Measurements from ENCODE around the gene LMAN2L. TPM values are rescaled to one million over a fixed set of nuclear protein-coding genes. Genes with fewer than 3 reads are reported as not detected.
A peak's percentile ranks its signal among the peaks of the same experiment; 100 is the strongest.

Gene LMAN2L
- total RNA-seq, 1 donor: 12.2 TPM

- H3K4me3 ChIP-seq (ENCODE audit: low read depth, low read length): no peak overlapping the region
- peak; percentile 76 for DNase-seq (ENCODE audit: low read depth)
- TF ChIP-seq CTCF (IDR thresholded peaks at IDR 0.05; ENCODE audit: insufficient read depth, low read length): no peak
Measured at GRCh38 chr2:96734880-96735583, 4.8 kb downstream of the LMAN2L start.

GRCh38 chr2:96733931-96734330 lies 5.9 kb downstream of the LMAN2L start:
- no peak for TF ChIP-seq CTCF (IDR thresholded peaks at IDR 0.05; ENCODE audit: insufficient read depth, low read length)
- no peak for DNase-seq (ENCODE audit: low read depth)

GRCh38 chr2:96730212-96730611 lies 9.7 kb downstream of the LMAN2L start:
- H3K4me3 ChIP-seq (ENCODE audit: low read depth, low read length): no peak overlapping the region
- TF ChIP-seq CTCF (IDR thresholded peaks at IDR 0.05; ENCODE audit: insufficient read depth, low read length): no peak
- peak; percentile 60 for DNase-seq (ENCODE audit: low read depth)

More at GRCh38 chr2:96733931-96734330, 5.9 kb downstream of the LMAN2L start:
- no peak overlapping the region for H3K4me3 ChIP-seq (ENCODE audit: low read depth, low read length)

GRCh38 chr2:96729748-96730147 lies 10.1 kb downstream of the LMAN2L start:
- DNase-seq (ENCODE audit: low read depth): peak; percentile 24

GRCh38 chr2:96727431-96727830 lies 12.4 kb downstream of the LMAN2L start:
- peak; percentile 7 for DNase-seq (ENCODE audit: low read depth)
- no peak overlapping the region for H3K4me3 ChIP-seq (ENCODE audit: low read depth, low read length)
- no peak for TF ChIP-seq CTCF (IDR thresholded peaks at IDR 0.05; ENCODE audit: insufficient read depth, low read length)

More at GRCh38 chr2:96729748-96730147, 10.1 kb downstream of the LMAN2L start:
- no peak overlapping the region for H3K4me3 ChIP-seq (ENCODE audit: low read depth, low read length)
- no peak for TF ChIP-seq CTCF (IDR thresholded peaks at IDR 0.05; ENCODE audit: insufficient read depth, low read length)

GRCh38 chr2:96726131-96726530 lies 13.7 kb downstream of the LMAN2L start:
- no peak overlapping the region for H3K4me3 ChIP-seq (ENCODE audit: low read depth, low read length)
- TF ChIP-seq CTCF (IDR thresholded peaks at IDR 0.05; ENCODE audit: insufficient read depth, low read length): no peak
- DNase-seq (ENCODE audit: low read depth): no peak

GRCh38 chr2:96716388-96716787 lies 23.5 kb downstream of the LMAN2L start:
- DNase-seq (ENCODE audit: low read depth): no peak
- no peak overlapping the region for H3K4me3 ChIP-seq (ENCODE audit: low read depth, low read length)
- TF ChIP-seq CTCF (IDR thresholded peaks at IDR 0.05; ENCODE audit: insufficient read depth, low read length): no peak
